ENCODE results near the gene C14orf132. TPM values are rescaled to one million over a fixed set of nuclear protein-coding genes. Genes with fewer than 3 reads are reported as not detected.

Gene C14orf132
- total and polyA plus RNA-seq, 9 of the 15 experiments (the other 6 are each of a cell fraction or from before 2014, with no cell fraction given) = not detected

GRCh38 chr14:96079066-96079465 is 39.9 kb downstream of the C14orf132 start (continued):
- TF ChIP-seq ZNF778 (CRISPR knock-in tag; IDR thresholded peaks at IDR 0.05) (no peak), FOXP1 (CRISPR knock-in tag; IDR thresholded peaks at IDR 0.05) (no peak)

DNA sequence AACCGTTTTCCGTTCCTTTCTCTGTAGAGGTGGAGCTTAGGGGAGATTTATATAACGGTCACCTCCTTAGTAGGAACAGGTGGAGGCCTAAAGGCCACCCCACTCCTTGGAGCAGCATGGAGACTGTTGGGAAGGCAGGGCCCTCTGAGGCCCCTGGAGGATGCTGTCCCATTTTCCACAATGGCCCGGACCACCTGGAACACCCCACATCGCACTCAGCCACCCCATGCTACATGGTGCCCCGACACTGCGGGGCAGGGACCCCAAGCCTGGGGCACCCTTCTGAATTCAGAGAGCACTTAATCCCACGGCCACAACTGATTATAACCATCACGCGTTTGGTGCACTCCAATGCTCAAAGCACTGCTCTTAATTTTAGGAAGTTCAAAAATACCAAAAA is 41.4 kb downstream of the C14orf132 start:
- BruUV-seq (replicated peaks) = no TSS peak
- DNase-seq (ENCODE audit: extremely low read depth in 1 of 4, low spot score in 3 of 4) (no peak), FAIRE-seq (no peak), ATAC-seq (no peak)
- ChIA-PET CTCF (ENCODE audit: low intra/inter-chr PET ratio) (no interaction called here), POLR2A (no interaction called here)
- no peaks in the 10 kb centered on the region for H3K79me2 ChIP-seq (ENCODE audit: control insufficient read depth, insufficient read depth, low read length)
- no peak overlapping the region for H3K4me3 ChIP-seq
- H4K20me1 ChIP-seq (replicated peaks; ENCODE audit: control insufficient read depth, insufficient read depth, low read length) = no peaks in the 10 kb centered on the region
- no peaks in the 10 kb centered on the region for H3K9me3 ChIP-seq (replicated peaks; ENCODE audit: control insufficient read depth, insufficient read depth, low read depth, low read length)
- H3K9me1 ChIP-seq (ENCODE audit: control insufficient read depth, insufficient read depth, low read length) = no peaks in the 10 kb centered on the region
- H3K27me3 ChIP-seq (ENCODE audit: control insufficient read depth in 2 of 2, insufficient read depth in 2 of 2, low read length in 2 of 2) = peaks cover 0 to 14% of the 10 kb centered on the region in 2 experiments; a peak in 2 of 5 replicates
- TF ChIP-seq TAF1 (IDR thresholded peaks at IDR 0.05; ENCODE audit: control insufficient read depth, extremely low read depth, insufficient read depth, low read length, severe bottlenecking) = no peak
- TF ChIP-seq HDAC2 (IDR thresholded peaks at IDR 0.05) = no peak
- no peak for TF ChIP-seq DMBX1 (CRISPR knock-in tag; IDR thresholded peaks at IDR 0.05; ENCODE audit: borderline replicate concordance)
- TF ChIP-seq MNT (conservative IDR thresholded peaks at IDR 0.05) = no peak
- TF ChIP-seq E2F5 (CRISPR knock-in tag; IDR thresholded peaks at IDR 0.05) = no peak
- TF ChIP-seq PKNOX1 (IDR thresholded peaks at IDR 0.05) = no peak
- TF ChIP-seq HNRNPLL (IDR thresholded peaks at IDR 0.05; ENCODE audit: low read depth, low read length, poor library complexity, severe bottlenecking) = no peak
- no peak for TF ChIP-seq GATAD2B (IDR thresholded peaks at IDR 0.05; ENCODE audit: borderline replicate concordance)
- no peak for TF ChIP-seq FOXP1 (CRISPR knock-in tag; IDR thresholded peaks at IDR 0.05)
- no peak for TF ChIP-seq GATA2 (CRISPR knock-in tag; IDR thresholded peaks at IDR 0.05)
- TF ChIP-seq MEF2A (IDR thresholded peaks at IDR 0.05; ENCODE audit: control insufficient read depth, low read depth, low read length) = no peak
- TF ChIP-seq YBX1 (IDR thresholded peaks at IDR 0.05) = no peak
- no peak overlapping the region for H3K4me2 ChIP-seq (ENCODE audit: insufficient read depth, low read length)
- no peak overlapping the region for H3K9ac ChIP-seq (ENCODE audit: insufficient read depth in 1 of 2, low read depth in 2 of 2, low read length in 2 of 2)
- in situ Hi-C loops (cut with MboI) = no loop called here
- H3K4me1 ChIP-seq (replicated peaks in 1 of 2; ENCODE audit: control insufficient read depth in 2 of 2, insufficient read depth in 2 of 2, low read length in 2 of 2) = no peaks in the 10 kb centered on the region; a peak in 1 of 5 replicates
- 0% methylated on average over 4 of the region's 10 CpGs for WGBS (ENCODE audit: insufficient coverage, low coverage, missing lambda C conversion rate)
- H3K36me3 ChIP-seq (ENCODE audit: control insufficient read depth, insufficient read depth, low read length) = no peaks in the 10 kb centered on the region
- intact Hi-C loops (cut with micrococcal nuclease) = no loop called here
- no peak overlapping the region for H3K27ac ChIP-seq (ENCODE audit: extremely low read depth, low read depth, low read length)
- H2AFZ ChIP-seq (ENCODE audit: low read depth, low read length) = no peak overlapping the region
